HepG2 (cell line): ENCODE data around the gene STKLD1. TPM values are rescaled to one million over a fixed set of nuclear protein-coding genes. Genes with fewer than 3 reads are reported as not detected.

Experiments used
- CEBPB ChIP-seq: IDR thresholded peaks from 2 replicates; pipeline ENCODE4 v1.6.1; 2011; ENCODE audit warnings: low read depth, low read length, improper control_type of control experiment, borderline replicate concordance
- GZF1 ChIP-seq: sonication (generic); formaldehyde crosslinking; IDR thresholded peaks from 2 replicates; pipeline ENCODE4 v1.5.1; 2020; ENCODE audit warnings: mild to moderate bottlenecking, missing genetic modification reagents
- ISL2 ChIP-seq: sonication (generic); formaldehyde crosslinking; IDR thresholded peaks from 2 replicates; pipeline ENCODE4 v1.5.0; 2020; ENCODE audit warnings: missing genetic modification reagents
- ISX ChIP-seq: sonication (generic); formaldehyde crosslinking; conservative IDR thresholded peaks from 2 replicates; pipeline ENCODE4 v1.5.0; 2020; ENCODE audit warnings: missing genetic modification reagents
- KLF16 ChIP-seq, 2 experiments: sonication (generic) in 1 of 2; formaldehyde crosslinking in 1 of 2; IDR thresholded peaks; 2 replicates each; pipeline versions ENCODE4 v1.6.1 to v1.8.0; 2016 to 2023; ENCODE audit warnings: missing genetic modification reagents in 2 of 2, missing compliant biosample characterization in 1 of 2
- KLF6 ChIP-seq: IDR thresholded peaks from 2 replicates; pipeline ENCODE4 v1.8.0; 2016; ENCODE audit warnings: missing biosample characterization, missing genetic modification reagents
- MAFF ChIP-seq: IDR thresholded peaks from 2 replicates; pipeline ENCODE4 v1.6.1; 2011; ENCODE audit warnings: low read depth, low read length, improper control_type of control experiment
- MATR3 ChIP-seq: sonication (generic); formaldehyde crosslinking; IDR thresholded peaks from 2 replicates; pipeline ENCODE4 v1.4.0; 2020; ENCODE audit warnings: missing genetic modification reagents
- NFRKB ChIP-seq: fragments of 450-650 bp; IDR thresholded peaks from 2 replicates; pipeline ENCODE4 v1.6.1; 2017
- PAX8 ChIP-seq: sonication (generic); formaldehyde crosslinking; IDR thresholded peaks from 2 replicates; pipeline ENCODE4 v1.8.0; 2022; ENCODE audit warnings: mild to moderate bottlenecking, missing genetic modification reagents, borderline replicate concordance
- RAD21 ChIP-seq: fragments of 450-650 bp; formaldehyde crosslinking; IDR thresholded peaks from 2 replicates; pipeline ENCODE4 v1.5.0; 2020; ENCODE audit warnings: mild to moderate bottlenecking
- RARG ChIP-seq: sonication (generic); formaldehyde crosslinking; IDR thresholded peaks from 2 replicates; pipeline ENCODE4 v1.4.0; 2020; ENCODE audit warnings: low read depth, mild to moderate bottlenecking, missing genetic modification reagents
- RFXAP ChIP-seq: sonication (generic); formaldehyde crosslinking; IDR thresholded peaks from 2 replicates; pipeline ENCODE4 v1.4.0; 2020; ENCODE audit warnings: missing genetic modification reagents, borderline replicate concordance
- SRSF1 ChIP-seq: fragments of 200-400 bp; formaldehyde crosslinking; optimal IDR thresholded peaks from 2 replicates; pipeline ENCODE3; 2017; ENCODE audit warnings: mild to moderate bottlenecking, low read depth, low read length, moderate library complexity
- TBL1XR1 ChIP-seq: fragments of 150-350 bp; IDR thresholded peaks from 2 replicates; pipeline ENCODE4 v1.6.1; 2014; ENCODE audit warnings: borderline replicate concordance, low read length; ENCODE audit not compliant: partially characterized antibody
- ZFP36L1 ChIP-seq: sonication (generic); formaldehyde crosslinking; IDR thresholded peaks from 2 replicates; pipeline ENCODE4 v1.8.0; 2022; ENCODE audit warnings: mild to moderate bottlenecking, missing genetic modification reagents, moderate library complexity
- ZNF143 ChIP-seq: sonication (generic); formaldehyde crosslinking; IDR thresholded peaks from 2 replicates; pipeline ENCODE4 v1.4.0; 2020; ENCODE audit warnings: missing genetic modification reagents
- ZNF17 ChIP-seq: sonication (generic); formaldehyde crosslinking; IDR thresholded peaks from 2 replicates; pipeline ENCODE4 v1.5.0; 2020; ENCODE audit warnings: mild to moderate bottlenecking, missing genetic modification reagents
- ZNF205 ChIP-seq: IDR thresholded peaks from 2 replicates; pipeline ENCODE4 v1.6.1; 2018; ENCODE audit warnings: missing biosample characterization, missing genetic modification reagents
- ZNF207 ChIP-seq: fragments of 450-650 bp; IDR thresholded peaks from 2 replicates; pipeline ENCODE4 v1.6.1; 2016; ENCODE audit warnings: antibody characterized with exemption, borderline replicate concordance
- ZNF276 ChIP-seq: sonication (generic); formaldehyde crosslinking; IDR thresholded peaks from 2 replicates; pipeline ENCODE4 v1.4.0; 2020; ENCODE audit warnings: mild to moderate bottlenecking, low read depth, missing genetic modification reagents
- ZNF557 ChIP-seq: sonication (generic); formaldehyde crosslinking; IDR thresholded peaks from 2 replicates; pipeline ENCODE4 v1.4.0; 2020; ENCODE audit warnings: missing genetic modification reagents
- ZNF781 ChIP-seq: sonication (generic); formaldehyde crosslinking; IDR thresholded peaks from 2 replicates; pipeline ENCODE4 v1.5.1; 2020; ENCODE audit warnings: borderline replicate concordance, mild to moderate bottlenecking, missing genetic modification reagents; ENCODE audit errors: not compliant biosample characterization
- ZNF83 ChIP-seq: sonication (generic); formaldehyde crosslinking; IDR thresholded peaks from 2 replicates; pipeline ENCODE4 v1.4.0; 2020; ENCODE audit warnings: missing genetic modification reagents, mild to moderate bottlenecking, borderline replicate concordance
- polyA plus RNA-seq, 8 experiments: library from polyadenylated mRNA; depleted of rRNA in 3 of 8; stranded (reverse) in 7 of 8; unstranded in 1 of 8; fragments of >200 nt; fragmentation: Illumina TruSeq in 4 of 8; extraction: Trizol in 4 of 8; gene quantifications; 2 replicates each; pipeline versions ENCODE4 v1.2.1 to v1.2.3, GENCODE V29; 2011 to 2016; ENCODE audit warnings: low read depth in 4 of 8, missing spikeins in 1 of 8, mixed read lengths in 1 of 8; ENCODE audit not compliant: insufficient read depth in 1 of 8
- total RNA-seq, 5 experiments: library from RNA; depleted of rRNA; stranded (reverse); fragments of >200 nt; fragmentation: Illumina TruSeq; extraction: Trizol; gene quantifications; 2 replicates each; pipeline ENCODE4 v1.2.3, GENCODE V29; 2016; ENCODE audit warnings: low read depth in 1 of 5
- TF ChIP-seq, protein P1 (sequence below), 2 experiments: sonication (generic) in 1 of 2; formaldehyde crosslinking in 1 of 2; IDR thresholded peaks; 2 replicates each; pipeline versions ENCODE4 v1.4.0 to v1.6.1; 2018 to 2020; ENCODE audit warnings: missing genetic modification reagents in 2 of 2, borderline replicate concordance in 1 of 2, low read depth in 1 of 2, mild to moderate bottlenecking in 1 of 2, missing biosample characterization in 1 of 2
- TF ChIP-seq, protein P2 (sequence below): sonication (generic); formaldehyde crosslinking; IDR thresholded peaks from 2 replicates; pipeline ENCODE4 v1.4.0; 2020; ENCODE audit warnings: missing genetic modification reagents, borderline replicate concordance

STKLD1 gene
- total and polyA plus RNA-seq, 2 of the 13 experiments (the other 11 are each of a cell fraction or from before 2014, with no cell fraction given), result 1.5 to 2.2 TPM

GRCh38 chr9:133417541-133418461 is 41.6 kb downstream of the STKLD1 start, which contains the start of gene REXO4 (continued):
- TF ChIP-seq KLF16 (CRISPR knock-in tag; IDR thresholded peaks at IDR 0.05) (peak in 1 of 2 experiments; percentile 95; a peak in 2 of 4 replicates), RFXAP (CRISPR knock-in tag) (peak; percentile 76; the same call in 1 of the 2 replicates), ISL2 (CRISPR knock-in tag) (peak; percentile 69), ZNF17 (no peak), MATR3 (no peak), RAD21 (CRISPR knock-in tag) (peak; percentile 51; the same call in 1 of the 2 replicates), CEBPB (no peak; the same call in 1 of the 2 replicates), ZNF143 (CRISPR knock-in tag) (peak; percentile 58), ZFP36L1 (CRISPR knock-in tag) (no peak; the same call in 1 of the 2 replicates), SRSF1 (peak; percentile 63), KLF6 (CRISPR knock-in tag) (peak; percentile 55; the same call in 1 of the 2 replicates), PAX8 (no peak; the same call in 1 of the 2 replicates), ZNF557 (CRISPR knock-in tag) (no peak), GZF1 (CRISPR knock-in tag) (no peak), ZNF276 (CRISPR knock-in tag) (peak; percentile 60; the same call in 1 of the 2 replicates), ZNF207 (no peak), ISX (CRISPR knock-in tag) (no peak), ZNF205 (CRISPR knock-in tag) (peak; percentile 75), RARG (CRISPR knock-in tag) (no peak), ZNF83 (CRISPR knock-in tag) (no peak), NFRKB (no peak), MAFF (no peak), ZNF781 (CRISPR knock-in tag) (peak; percentile 72), TBL1XR1 (peak; percentile 28)
- TF ChIP-seq, protein P1, sequence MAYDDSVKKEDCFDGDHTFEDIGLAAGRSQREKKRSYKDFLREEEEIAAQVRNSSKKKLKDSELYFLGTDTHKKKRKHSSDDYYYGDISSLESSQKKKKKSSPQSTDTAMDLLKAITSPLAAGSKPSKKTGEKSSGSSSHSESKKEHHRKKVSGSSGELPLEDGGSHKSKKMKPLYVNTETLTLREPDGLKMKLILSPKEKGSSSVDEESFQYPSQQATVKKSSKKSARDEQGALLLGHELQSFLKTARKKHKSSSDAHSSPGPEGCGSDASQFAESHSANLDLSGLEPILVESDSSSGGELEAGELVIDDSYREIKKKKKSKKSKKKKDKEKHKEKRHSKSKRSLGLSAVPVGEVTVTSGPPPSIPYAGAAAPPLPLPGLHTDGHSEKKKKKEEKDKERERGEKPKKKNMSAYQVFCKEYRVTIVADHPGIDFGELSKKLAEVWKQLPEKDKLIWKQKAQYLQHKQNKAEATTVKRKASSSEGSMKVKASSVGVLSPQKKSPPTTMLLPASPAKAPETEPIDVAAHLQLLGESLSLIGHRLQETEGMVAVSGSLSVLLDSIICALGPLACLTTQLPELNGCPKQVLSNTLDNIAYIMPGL (CRISPR knock-in tag; IDR thresholded peaks at IDR 0.05; ENCODE audit: borderline replicate concordance in 1 of 2, low read depth in 1 of 2), result peak; percentile 91 to 94
- TF ChIP-seq, protein P2, sequence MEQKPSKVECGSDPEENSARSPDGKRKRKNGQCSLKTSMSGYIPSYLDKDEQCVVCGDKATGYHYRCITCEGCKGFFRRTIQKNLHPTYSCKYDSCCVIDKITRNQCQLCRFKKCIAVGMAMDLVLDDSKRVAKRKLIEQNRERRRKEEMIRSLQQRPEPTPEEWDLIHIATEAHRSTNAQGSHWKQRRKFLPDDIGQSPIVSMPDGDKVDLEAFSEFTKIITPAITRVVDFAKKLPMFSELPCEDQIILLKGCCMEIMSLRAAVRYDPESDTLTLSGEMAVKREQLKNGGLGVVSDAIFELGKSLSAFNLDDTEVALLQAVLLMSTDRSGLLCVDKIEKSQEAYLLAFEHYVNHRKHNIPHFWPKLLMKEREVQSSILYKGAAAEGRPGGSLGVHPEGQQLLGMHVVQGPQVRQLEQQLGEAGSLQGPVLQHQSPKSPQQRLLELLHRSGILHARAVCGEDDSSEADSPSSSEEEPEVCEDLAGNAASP (CRISPR knock-in tag), result peak; percentile 75
